ENCODE results near the gene RABGGTA.

The RABGGTA gene

DNA sequence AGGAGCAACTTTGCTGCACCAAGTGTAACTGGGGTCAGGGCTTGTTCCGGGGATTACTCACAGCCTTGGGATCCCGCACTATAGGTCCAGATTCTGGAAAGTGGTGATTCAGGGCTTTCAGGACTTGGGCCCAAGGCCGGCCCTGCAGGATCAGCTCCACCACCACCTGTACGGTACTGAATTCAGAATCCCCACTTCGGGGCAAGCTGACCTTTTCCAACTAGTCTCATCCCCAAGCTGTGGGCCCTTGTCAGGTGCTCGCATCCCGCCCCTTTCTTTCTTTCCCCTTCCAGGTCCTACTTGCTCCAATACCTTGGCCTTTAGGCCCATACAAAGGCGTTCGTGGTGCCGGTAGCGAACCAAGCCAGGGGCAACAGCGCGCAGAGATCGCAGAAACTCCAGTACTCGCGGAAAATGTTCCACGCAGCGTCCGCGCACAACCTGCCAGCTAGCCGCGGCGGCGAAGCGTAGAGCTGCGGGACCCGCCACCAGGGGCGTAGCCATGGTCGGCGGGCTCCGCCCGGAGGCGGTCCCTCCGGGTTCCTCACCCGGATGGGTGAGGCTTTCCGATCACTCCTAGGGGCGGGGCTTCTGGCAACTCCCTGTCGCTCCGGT, 29.5 kb downstream of the RABGGTA start:
- H3K4me1 ChIP-seq (ENCODE audit: insufficient read depth, low read length), result peaks cover 34% of the 10 kb centered on the region
- peak overlapping the region; percentile 78 for H3K4me3 ChIP-seq (ENCODE audit: low read depth in 1 of 2, low read length in 2 of 2)
- H3K9ac ChIP-seq (ENCODE audit: low read length), result peak overlapping the region; percentile 66
- peaks cover 42% of the 10 kb centered on the region for H3K36me3 ChIP-seq (ENCODE audit: insufficient read depth, low read length)
- H3K27ac ChIP-seq (ENCODE audit: low read depth, low read length), result peak overlapping the region; percentile 96
- no peaks in the 10 kb centered on the region for H3K27me3 ChIP-seq (ENCODE audit: control insufficient read depth in 1 of 2, insufficient read depth in 2 of 2, low read length in 2 of 2)
- no peaks in the 10 kb centered on the region for H3K9me3 ChIP-seq (ENCODE audit: low read length)

DNA sequence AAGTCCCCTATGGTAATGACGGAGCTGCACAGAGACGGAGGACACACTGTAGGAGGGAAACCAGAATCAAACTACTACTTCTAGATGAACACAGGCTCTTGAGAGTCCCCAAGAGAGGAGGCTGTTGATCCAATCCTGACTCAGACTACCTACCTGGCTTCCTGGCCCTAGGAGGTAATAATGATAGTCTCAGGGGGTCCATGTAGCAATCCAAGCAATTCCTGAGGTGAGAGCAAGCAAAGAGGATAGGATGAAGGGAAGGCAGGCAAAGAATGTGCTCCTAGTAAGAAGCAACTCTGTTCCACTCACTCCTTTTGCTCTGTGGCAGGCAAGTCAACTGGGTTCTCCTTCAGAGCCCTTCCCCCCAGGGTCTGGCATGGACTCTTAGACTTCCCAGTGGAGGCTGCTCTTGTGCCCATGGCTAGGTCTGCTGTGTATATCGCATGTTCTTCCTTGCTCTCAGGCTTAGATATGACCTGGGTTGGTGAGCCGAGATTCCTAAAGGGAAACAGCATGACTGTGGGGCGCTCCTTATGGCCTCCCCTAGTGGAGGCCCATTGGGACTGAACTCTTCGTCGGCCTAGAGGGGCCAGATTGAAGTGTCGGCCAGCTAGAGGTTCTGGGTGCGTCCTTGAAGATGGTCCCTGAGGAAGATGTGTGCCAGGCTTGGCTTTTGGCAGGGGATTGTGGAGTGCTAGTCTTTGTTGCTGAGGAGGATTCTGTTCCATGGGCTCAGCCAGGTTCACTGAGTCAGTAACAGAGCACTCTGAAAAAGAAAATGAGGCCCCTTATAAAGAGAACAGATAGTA, 31.1 kb downstream of the RABGGTA start:
- Histone ChIP-seq H3K9me3 (ENCODE audit: low read length) (no peaks in the 10 kb centered on the region), H3K9ac (ENCODE audit: low read length) (no peak overlapping the region), H3K36me3 (ENCODE audit: insufficient read depth, low read length) (peaks cover 58% of the 10 kb centered on the region), H3K4me1 (ENCODE audit: insufficient read depth, low read length) (peaks cover 34% of the 10 kb centered on the region), H3K4me3 (ENCODE audit: low read depth in 1 of 2, low read length in 2 of 2) (no peak overlapping the region), H3K27ac (ENCODE audit: low read depth, low read length) (peak overlapping the region; percentile 37), H3K27me3 (ENCODE audit: control insufficient read depth in 1 of 2, insufficient read depth in 2 of 2, low read length in 2 of 2) (no peaks in the 10 kb centered on the region)

DNA sequence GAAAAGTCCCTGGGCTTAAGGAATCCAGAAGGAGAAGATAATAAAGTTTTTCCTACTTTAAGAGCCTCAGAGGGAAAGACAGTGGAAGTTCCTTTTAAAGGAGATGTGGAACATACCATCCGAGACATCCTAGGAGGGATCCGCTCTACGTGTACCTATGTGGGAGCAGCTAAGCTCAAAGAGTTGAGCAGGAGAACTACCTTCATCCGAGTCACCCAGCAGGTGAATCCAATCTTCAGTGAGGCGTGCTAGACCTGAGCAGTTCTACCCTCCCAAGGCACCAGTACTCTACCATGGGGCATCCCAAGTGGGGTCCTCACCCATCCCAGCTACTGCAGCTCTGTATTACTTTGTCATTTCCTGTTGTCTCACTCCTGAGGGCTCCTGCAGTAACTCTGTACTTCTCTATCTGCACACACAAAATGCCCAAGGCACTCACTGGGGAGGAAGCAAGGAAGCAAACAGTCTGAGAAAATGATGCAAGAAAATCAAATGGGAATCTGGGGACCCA, 32.8 kb downstream of the RABGGTA start:
- H3K9ac ChIP-seq (ENCODE audit: low read length), result no peak overlapping the region
- H3K27me3 ChIP-seq (ENCODE audit: control insufficient read depth in 1 of 2, insufficient read depth in 2 of 2, low read length in 2 of 2), result no peaks in the 10 kb centered on the region
- H3K9me3 ChIP-seq (ENCODE audit: low read length), result no peaks in the 10 kb centered on the region
- no peak overlapping the region for H3K27ac ChIP-seq (ENCODE audit: low read depth, low read length)
- peaks cover 37% of the 10 kb centered on the region for H3K4me1 ChIP-seq (ENCODE audit: insufficient read depth, low read length)
- H3K4me3 ChIP-seq (ENCODE audit: low read depth in 1 of 2, low read length in 2 of 2), result no peak overlapping the region
- H3K36me3 ChIP-seq (ENCODE audit: insufficient read depth, low read length), result peaks cover 70% of the 10 kb centered on the region

DNA sequence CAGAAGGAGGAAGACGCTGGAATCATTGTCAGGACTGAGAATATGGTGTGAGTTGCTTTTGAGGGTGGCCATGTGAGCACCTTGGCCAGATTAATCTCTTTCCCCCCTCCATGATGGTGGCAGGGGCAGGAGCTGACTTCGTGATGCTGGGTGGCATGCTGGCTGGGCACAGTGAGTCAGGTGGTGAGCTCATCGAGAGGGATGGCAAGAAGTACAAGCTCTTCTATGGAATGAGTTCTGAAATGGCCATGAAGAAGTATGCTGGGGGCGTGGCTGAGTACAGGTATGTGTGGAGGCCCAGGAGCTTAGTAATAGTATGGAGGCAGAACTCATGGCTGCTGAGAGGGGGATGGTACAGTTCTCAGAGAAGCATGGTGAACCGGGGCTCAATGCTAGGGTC, 33.3 kb downstream of the RABGGTA start:
- no peak overlapping the region for H3K9ac ChIP-seq (ENCODE audit: low read length)
- no peaks in the 10 kb centered on the region for H3K27me3 ChIP-seq (ENCODE audit: control insufficient read depth in 1 of 2, insufficient read depth in 2 of 2, low read length in 2 of 2)
- H3K9me3 ChIP-seq (ENCODE audit: low read length), result no peaks in the 10 kb centered on the region
- H3K4me3 ChIP-seq (ENCODE audit: low read depth in 1 of 2, low read length in 2 of 2), result no peak overlapping the region
- H3K4me1 ChIP-seq (ENCODE audit: insufficient read depth, low read length), result peaks cover 37% of the 10 kb centered on the region
- peaks cover 70% of the 10 kb centered on the region for H3K36me3 ChIP-seq (ENCODE audit: insufficient read depth, low read length)
- H3K27ac ChIP-seq (ENCODE audit: low read depth, low read length), result no peak overlapping the region

- Histone ChIP-seq H3K27ac (ENCODE audit: low read depth, low read length) (no peak overlapping the region), H3K9ac (ENCODE audit: low read length) (no peak overlapping the region), H3K4me3 (ENCODE audit: low read depth in 1 of 2, low read length in 2 of 2) (no peak overlapping the region), H3K4me1 (ENCODE audit: insufficient read depth, low read length) (peaks cover 37% of the 10 kb centered on the region), H3K27me3 (ENCODE audit: control insufficient read depth in 1 of 2, insufficient read depth in 2 of 2, low read length in 2 of 2) (no peaks in the 10 kb centered on the region), H3K9me3 (ENCODE audit: low read length) (no peaks in the 10 kb centered on the region), H3K36me3 (ENCODE audit: insufficient read depth, low read length) (peaks cover 70% of the 10 kb centered on the region)
These were observed 33.9 kb downstream of the RABGGTA start for GRCh38 chr14:24237463-24237955.

- H3K36me3 ChIP-seq (ENCODE audit: insufficient read depth, low read length), result peaks cover 70% of the 10 kb centered on the region
- H3K27me3 ChIP-seq (ENCODE audit: control insufficient read depth in 1 of 2, insufficient read depth in 2 of 2, low read length in 2 of 2), result no peaks in the 10 kb centered on the region
- H3K9ac ChIP-seq (ENCODE audit: low read length), result no peak overlapping the region
- H3K9me3 ChIP-seq (ENCODE audit: low read length), result no peaks in the 10 kb centered on the region
- H3K4me3 ChIP-seq (ENCODE audit: low read depth in 1 of 2, low read length in 2 of 2), result no peak overlapping the region
- H3K4me1 ChIP-seq (ENCODE audit: insufficient read depth, low read length), result peaks cover 37% of the 10 kb centered on the region
- no peak overlapping the region for H3K27ac ChIP-seq (ENCODE audit: low read depth, low read length)
These were observed 34.5 kb downstream of the RABGGTA start for GRCh38 chr14:24236689-24237462.

DNA sequence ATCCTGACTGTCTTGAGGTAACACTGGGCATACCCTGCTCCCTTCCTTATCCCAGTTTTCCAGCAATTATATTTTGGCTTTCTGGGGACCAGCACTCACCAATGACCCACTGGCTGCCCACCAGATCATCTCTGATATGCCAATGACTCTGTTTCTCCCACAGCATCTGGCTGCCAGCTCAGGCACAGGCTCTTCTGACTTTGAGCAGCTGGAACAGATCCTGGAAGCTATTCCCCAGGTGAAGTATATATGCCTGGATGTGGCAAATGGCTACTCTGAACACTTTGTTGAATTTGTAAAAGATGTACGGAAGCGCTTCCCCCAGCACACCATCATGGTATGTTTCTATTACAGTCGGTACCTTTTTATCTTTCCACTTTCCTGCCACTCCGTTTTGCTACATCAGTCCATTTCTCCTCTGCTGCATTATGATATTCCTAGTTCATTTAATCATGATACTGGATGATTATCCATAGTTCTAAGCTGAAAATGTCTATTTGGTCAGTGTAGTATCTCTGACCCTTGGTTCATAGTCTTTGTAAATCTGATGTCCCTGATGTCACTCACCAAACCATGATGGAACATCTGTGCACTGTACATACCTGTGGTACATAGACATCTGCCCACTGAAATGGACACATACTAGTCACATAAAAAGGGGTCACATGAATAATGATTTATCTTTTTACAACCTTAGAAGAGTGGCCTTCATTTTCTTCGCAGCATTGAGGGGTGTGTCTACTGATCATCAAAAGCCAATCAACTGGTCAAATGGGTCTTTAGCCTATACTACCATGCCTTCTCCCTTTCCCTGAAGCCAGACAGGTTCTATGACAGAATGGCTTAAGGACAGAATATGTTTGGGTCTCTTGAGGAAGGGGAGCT, 35.4 kb downstream of the RABGGTA start:
- Histone ChIP-seq H3K9me3 (ENCODE audit: low read length) (no peaks in the 10 kb centered on the region), H3K9ac (ENCODE audit: low read length) (no peak overlapping the region), H3K4me3 (ENCODE audit: low read depth in 1 of 2, low read length in 2 of 2) (no peak overlapping the region), H3K4me1 (ENCODE audit: insufficient read depth, low read length) (peaks cover 36% of the 10 kb centered on the region), H3K27me3 (ENCODE audit: control insufficient read depth in 1 of 2, insufficient read depth in 2 of 2, low read length in 2 of 2) (no peaks in the 10 kb centered on the region), H3K36me3 (ENCODE audit: insufficient read depth, low read length) (peaks cover 69% of the 10 kb centered on the region), H3K27ac (ENCODE audit: low read depth, low read length) (no peak overlapping the region)

DNA sequence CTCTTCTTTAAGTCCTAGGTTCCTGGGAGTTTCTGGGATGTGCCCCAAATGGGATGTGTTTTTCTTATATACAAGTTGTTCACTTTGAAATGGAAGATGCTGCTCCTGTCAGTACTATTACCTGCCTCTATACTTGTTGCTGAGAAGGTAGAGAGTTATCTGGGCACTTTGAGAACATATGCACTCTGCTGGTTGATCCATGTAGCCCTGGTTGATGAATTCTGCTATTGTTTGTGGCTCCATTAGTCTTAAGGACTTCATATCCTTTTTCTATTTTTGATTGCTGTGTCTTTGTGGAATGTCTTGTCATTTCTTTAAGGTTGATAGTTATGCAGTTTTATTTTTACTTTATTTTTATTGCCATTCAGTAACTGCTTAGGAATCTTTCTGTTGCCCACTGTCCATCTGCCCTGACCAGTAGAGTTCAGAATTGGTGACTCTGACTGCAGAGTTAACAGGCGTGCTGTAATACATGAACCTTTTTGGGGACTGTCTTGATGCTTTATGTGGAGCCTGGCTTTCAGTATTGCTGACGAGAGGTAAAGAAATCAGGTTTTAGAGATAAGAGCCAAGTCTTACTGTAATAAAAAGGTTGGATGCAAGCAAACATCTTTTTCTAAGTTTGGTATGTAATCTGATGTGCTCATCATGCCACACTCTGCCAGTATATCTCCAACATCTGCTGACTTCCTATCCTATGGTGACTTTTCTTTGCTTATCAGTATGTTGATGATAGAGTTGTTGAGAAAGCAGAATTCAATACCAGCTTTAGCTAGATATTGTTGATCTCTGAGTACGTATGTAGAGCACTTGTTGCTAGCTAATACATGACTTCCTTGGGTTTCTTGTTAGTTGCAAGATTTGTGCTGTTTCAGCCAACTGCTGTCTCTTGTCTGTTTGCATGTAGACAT, 37.0 kb downstream of the RABGGTA start:
- Histone ChIP-seq H3K4me1 (ENCODE audit: insufficient read depth, low read length) (peaks cover 25% of the 10 kb centered on the region), H3K36me3 (ENCODE audit: insufficient read depth, low read length) (peaks cover 52% of the 10 kb centered on the region), H3K9ac (ENCODE audit: low read length) (no peak overlapping the region), H3K9me3 (ENCODE audit: low read length) (no peaks in the 10 kb centered on the region), H3K4me3 (ENCODE audit: low read depth in 1 of 2, low read length in 2 of 2) (no peak overlapping the region), H3K27me3 (ENCODE audit: control insufficient read depth in 1 of 2, insufficient read depth in 2 of 2, low read length in 2 of 2) (no peaks in the 10 kb centered on the region), H3K27ac (ENCODE audit: low read depth, low read length) (no peak overlapping the region)

DNA sequence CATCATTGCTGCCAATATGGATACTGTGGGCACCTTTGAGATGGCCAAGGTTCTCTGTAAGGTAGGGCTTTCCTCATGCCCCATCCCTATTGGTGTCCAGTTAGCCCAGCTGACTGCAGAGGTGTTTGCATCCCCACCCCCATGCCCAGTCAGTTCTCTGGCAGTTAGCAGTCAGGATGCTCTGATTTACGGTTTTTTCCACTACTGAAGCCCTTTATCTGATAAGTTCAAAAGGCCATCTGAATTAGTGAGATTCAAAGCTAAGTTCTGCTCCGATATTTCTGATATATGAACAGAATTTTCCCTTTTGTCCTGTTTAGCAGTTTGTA, 37.9 kb downstream of the RABGGTA start:
- H3K4me3 ChIP-seq (ENCODE audit: low read depth in 1 of 2, low read length in 2 of 2), result peak overlapping the region; percentile 63 to 81
- H3K27ac ChIP-seq (ENCODE audit: low read depth, low read length), result peak overlapping the region; percentile 87
- H3K36me3 ChIP-seq (ENCODE audit: insufficient read depth, low read length), result peaks cover 44% of the 10 kb centered on the region
- H3K9ac ChIP-seq (ENCODE audit: low read length), result peak overlapping the region; percentile 57
- H3K27me3 ChIP-seq (ENCODE audit: control insufficient read depth in 1 of 2, insufficient read depth in 2 of 2, low read length in 2 of 2), result no peaks in the 10 kb centered on the region
- H3K4me1 ChIP-seq (ENCODE audit: insufficient read depth, low read length), result peaks cover 21% of the 10 kb centered on the region
- no peaks in the 10 kb centered on the region for H3K9me3 ChIP-seq (ENCODE audit: low read length)
